ENCODE data around the gene ASIC4. TPM values are rescaled to one million over a fixed set of nuclear protein-coding genes. Genes with fewer than 3 reads are reported as not detected.

The ASIC4 gene
- total RNA-seq, 1 donor from 2014 or later: 0.55 TPM

DNA sequence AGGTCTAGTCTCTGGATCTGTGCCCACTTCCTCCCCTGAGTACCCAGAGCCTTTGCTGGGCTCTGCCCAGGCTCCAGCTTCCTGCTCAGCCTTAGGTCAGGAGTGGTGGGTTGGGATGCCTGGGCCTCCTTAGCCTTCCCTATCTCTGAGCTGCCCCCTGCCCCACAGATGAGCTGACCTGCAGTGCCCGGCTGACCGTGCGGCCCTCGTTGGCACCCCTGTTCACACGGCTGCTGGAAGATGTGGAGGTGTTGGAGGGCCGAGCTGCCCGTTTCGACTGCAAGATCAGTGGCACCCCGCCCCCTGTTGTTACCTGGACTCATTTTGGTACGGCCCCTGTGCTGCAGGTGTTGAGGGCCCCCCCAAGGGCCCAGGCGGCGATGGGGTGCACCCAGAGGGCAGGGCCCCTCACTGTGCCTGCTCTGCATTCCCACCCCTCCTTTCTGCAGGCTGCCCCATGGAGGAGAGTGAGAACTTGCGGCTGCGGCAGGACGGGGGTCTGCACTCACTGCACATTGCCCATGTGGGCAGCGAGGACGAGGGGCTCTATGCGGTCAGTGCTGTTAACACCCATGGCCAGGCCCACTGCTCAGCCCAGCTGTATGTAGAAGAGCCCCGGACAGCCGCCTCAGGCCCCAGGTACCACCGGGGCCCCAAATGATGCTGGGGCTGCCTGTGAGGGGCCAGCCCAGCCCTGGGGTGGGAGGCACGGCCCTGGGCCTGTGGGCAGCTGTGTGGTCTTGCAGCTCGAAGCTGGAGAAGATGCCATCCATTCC lies 45.7 kb upstream of the ASIC4 start:
- H3K27me3 ChIP-seq: peaks cover 6% of the 10 kb centered on the region
- intact Hi-C loops (cut with DNase I): no loop called here
- TF ChIP-seq CTCF (IDR thresholded peaks at IDR 0.05): no peak
- no peak for ATAC-seq
- no peak for DNase-seq
- H3K36me3 ChIP-seq: no peaks in the 10 kb centered on the region
- H3K9me3 ChIP-seq: no peaks in the 10 kb centered on the region
- H3K4me1 ChIP-seq: no peaks in the 10 kb centered on the region
- H3K27ac ChIP-seq: no peak overlapping the region
- no peak overlapping the region for H3K4me3 ChIP-seq

DNA sequence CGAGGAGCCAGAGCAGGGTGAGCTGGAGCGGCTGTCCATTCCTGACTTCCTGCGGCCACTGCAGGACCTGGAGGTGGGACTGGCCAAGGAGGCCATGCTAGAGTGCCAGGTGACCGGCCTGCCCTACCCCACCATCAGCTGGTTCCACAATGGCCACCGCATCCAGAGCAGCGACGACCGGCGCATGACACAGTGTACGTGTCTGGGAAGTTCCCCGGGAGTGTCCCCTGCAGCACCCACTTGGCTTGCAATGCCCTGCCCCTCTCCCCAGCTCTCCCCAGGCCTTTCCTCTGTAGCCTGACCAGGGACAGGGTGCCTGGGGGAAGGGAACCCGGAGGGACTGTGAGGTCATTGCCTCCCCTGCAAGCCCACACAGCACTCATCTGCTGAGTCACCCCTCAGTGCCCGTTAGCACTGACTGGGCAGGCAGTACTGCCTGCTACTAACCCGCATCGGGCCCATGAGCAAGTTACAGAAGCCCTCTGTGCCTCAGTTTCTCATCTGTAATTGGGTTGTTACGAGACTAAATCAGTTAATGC lies 45.0 kb upstream of the ASIC4 start:
- no peaks in the 10 kb centered on the region for H3K4me1 ChIP-seq
- no peak for TF ChIP-seq CTCF (IDR thresholded peaks at IDR 0.05)
- H3K27ac ChIP-seq: no peak overlapping the region
- DNase-seq (no peak), ATAC-seq (no peak)
- H3K27me3 ChIP-seq: peaks cover 6% of the 10 kb centered on the region
- intact Hi-C loops (cut with DNase I): no loop called here
- H3K36me3 ChIP-seq: no peaks in the 10 kb centered on the region
- H3K4me3 ChIP-seq: no peak overlapping the region
- H3K9me3 ChIP-seq: no peaks in the 10 kb centered on the region

GRCh38 chr2:219470429-219470828 lies 43.9 kb upstream of the ASIC4 start:
- H3K4me1 ChIP-seq: no peaks in the 10 kb centered on the region
- no peak for TF ChIP-seq CTCF (IDR thresholded peaks at IDR 0.05)
- peaks cover 6% of the 10 kb centered on the region for H3K27me3 ChIP-seq
- intact Hi-C loops (cut with DNase I): no loop called here
- no peak overlapping the region for H3K4me3 ChIP-seq
- H3K27ac ChIP-seq: no peak overlapping the region
- no peak for DNase-seq
- H3K9me3 ChIP-seq: no peaks in the 10 kb centered on the region
- ATAC-seq: no peak
- H3K36me3 ChIP-seq: no peaks in the 10 kb centered on the region

DNA sequence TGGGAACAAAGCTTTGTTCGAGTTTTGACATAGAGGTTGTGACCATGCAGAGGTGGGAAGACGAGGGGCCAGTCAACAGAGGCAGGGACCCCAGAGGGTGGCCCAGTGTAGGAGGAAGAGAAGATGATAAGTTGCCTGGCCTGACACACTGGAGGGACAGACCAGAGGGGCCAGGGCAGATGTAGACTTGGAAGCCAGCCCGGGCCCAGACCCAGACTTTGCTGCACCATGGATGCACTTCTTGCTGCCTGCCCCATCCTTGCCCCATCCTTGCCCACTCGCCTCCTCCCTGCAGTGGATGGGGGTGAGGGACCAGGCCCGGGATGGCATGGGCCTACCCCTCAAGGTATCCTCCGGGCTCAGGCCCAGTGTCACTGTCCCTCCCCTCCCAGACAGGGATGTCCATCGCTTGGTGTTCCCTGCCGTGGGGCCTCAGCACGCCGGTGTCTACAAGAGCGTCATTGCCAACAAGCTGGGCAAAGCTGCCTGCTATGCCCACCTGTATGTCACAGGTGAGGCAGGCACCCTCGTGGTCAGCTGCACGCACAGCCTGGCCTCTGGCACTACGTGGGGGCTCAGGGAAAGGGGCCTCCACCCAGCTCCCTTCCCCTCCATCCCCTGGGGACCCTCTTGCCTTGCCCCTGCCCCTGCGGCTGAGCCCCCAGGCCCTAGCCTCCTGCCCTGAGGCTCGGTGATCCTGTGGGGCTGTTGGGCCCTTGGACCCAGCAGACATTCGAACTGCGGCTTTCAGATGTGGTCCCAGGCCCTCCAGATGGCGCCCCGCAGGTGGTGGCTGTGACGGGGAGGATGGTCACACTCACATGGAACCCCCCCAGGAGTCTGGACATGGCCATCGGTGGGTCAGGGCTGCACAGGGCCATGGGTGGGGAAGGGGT lies 42.6 kb upstream of the ASIC4 start:
- DNase-seq (no peak), ATAC-seq (no peak)
- H3K27me3 ChIP-seq: peaks cover 6% of the 10 kb centered on the region
- H3K36me3 ChIP-seq: no peaks in the 10 kb centered on the region
- no peak overlapping the region for H3K27ac ChIP-seq
- H3K4me3 ChIP-seq: no peak overlapping the region
- H3K9me3 ChIP-seq: no peaks in the 10 kb centered on the region
- no peak for TF ChIP-seq CTCF (IDR thresholded peaks at IDR 0.05)
- H3K4me1 ChIP-seq: no peaks in the 10 kb centered on the region
- intact Hi-C loops (cut with DNase I): no loop called here

GRCh38 chr2:219472629-219473187 lies 41.6 kb upstream of the ASIC4 start:
- no peaks in the 10 kb centered on the region for H3K4me1 ChIP-seq
- intact Hi-C loops (cut with DNase I): no loop called here
- H3K36me3 ChIP-seq: no peaks in the 10 kb centered on the region
- H3K4me3 ChIP-seq: no peak overlapping the region
- ATAC-seq (no peak), DNase-seq (no peak)
- no peak for TF ChIP-seq CTCF (IDR thresholded peaks at IDR 0.05)
- peaks cover 6% of the 10 kb centered on the region for H3K27me3 ChIP-seq
- H3K27ac ChIP-seq: no peak overlapping the region
- H3K9me3 ChIP-seq: no peaks in the 10 kb centered on the region

Measured in upper lobe of right lung (tissue), 1 donor.